Activated CD4-positive, alpha-beta memory T cell treated with anti-CD3 and anti-CD28 coated beads for 36 hours (primary cell): ENCODE measurements around the gene IRF2BPL. TPM values are rescaled to one million over a fixed set of nuclear protein-coding genes. Genes with fewer than 3 reads are reported as not detected.
"Not testable (repeated sequence)": the region's sequence is repeated elsewhere in the genome, so short reads cannot be mapped to it uniquely, and the experiment has no call there.

ENCODE experiments used
- CTCF ChIA-PET: fragments of 350-600 bp; sonication (Branson Sonifier 250); formaldehyde crosslinking; loops from one replicate; lab custom pipeline; 2021; ENCODE audit warnings: antibody characterized with exemption, inconsistent platforms; lab: Charles Lee
- POLR2A ChIA-PET: fragments of 350-600 bp; sonication (Branson Sonifier 250); formaldehyde crosslinking; loops from one replicate; lab custom pipeline; 2021; ENCODE audit warnings: antibody characterized with exemption; lab: Charles Lee
- DNase-seq: peaks from one replicate; pipeline ENCODE4 v3.0.0-alpha.2; 2020
- H3K27ac Mint-ChIP-seq: one replicate; pipeline ENCODE4 v1.8.0; 2021; ENCODE audit warnings: mixed read lengths
- H3K27me3 Mint-ChIP-seq: one replicate; pipeline ENCODE4 v1.8.0; 2021; ENCODE audit warnings: mixed read lengths
- H3K36me3 Mint-ChIP-seq: one replicate; pipeline ENCODE4 v1.8.0; 2021; ENCODE audit warnings: mixed read lengths
- H3K4me1 Mint-ChIP-seq: one replicate; pipeline ENCODE4 v1.8.0; 2021; ENCODE audit warnings: low read depth, mixed read lengths
- H3K4me3 Mint-ChIP-seq: one replicate; pipeline ENCODE4 v1.8.0; 2021; ENCODE audit warnings: mild to moderate bottlenecking, mixed read lengths
- H3K9me3 Mint-ChIP-seq: one replicate; pipeline ENCODE4 v1.8.0; 2021; ENCODE audit warnings: mixed read lengths
- intact Hi-C: fragments of 100-400 bp; cut with micrococcal nuclease; formaldehyde crosslinking; loops from one replicate; pipeline ENCODE4 v1.15.1; 2023
- total RNA-seq, 2 experiments: library from RNA; stranded (reverse); gene quantifications; one replicate each; pipeline ENCODE4 v1.2.3, GENCODE V29; 2021

Gene IRF2BPL
- total RNA-seq, 2 experiments from 2014 or later, result 38.5 to 41.1 TPM

- Mint-ChIP-seq H3K4me1 (peaks cover 44% of the 10 kb centered on the region), H3K27me3 (no peaks in the 10 kb centered on the region), H3K36me3 (peaks cover 23% of the 10 kb centered on the region), H3K27ac (peak overlapping the region; percentile 87), H3K9me3 (no peaks in the 10 kb centered on the region), H3K4me3 (peak overlapping the region; percentile 58)
- ChIA-PET CTCF (interaction anchor here (0.8 to 4.8 kb wide), 8 partner anchors 31 to 109 kb away, joined by 3 to 37 read pairs (median 9); no protein-coding TSS in a partner anchor), POLR2A (interaction anchor here (0.7 to 1.4 kb wide), 3 partner anchors 18 to 69 kb away, joined by 3 to 11 read pairs (median 3); no protein-coding TSS in a partner anchor)
- intact Hi-C loops, result loop anchor here (1.0 to 2.0 kb wide), 4 partner anchors 18 to 280 kb away; no protein-coding TSS in a partner anchor
- peak; percentile 67 for DNase-seq
These were observed 6.2 kb downstream of the IRF2BPL start for GRCh38 chr14:77022236-77022852.

DNA sequence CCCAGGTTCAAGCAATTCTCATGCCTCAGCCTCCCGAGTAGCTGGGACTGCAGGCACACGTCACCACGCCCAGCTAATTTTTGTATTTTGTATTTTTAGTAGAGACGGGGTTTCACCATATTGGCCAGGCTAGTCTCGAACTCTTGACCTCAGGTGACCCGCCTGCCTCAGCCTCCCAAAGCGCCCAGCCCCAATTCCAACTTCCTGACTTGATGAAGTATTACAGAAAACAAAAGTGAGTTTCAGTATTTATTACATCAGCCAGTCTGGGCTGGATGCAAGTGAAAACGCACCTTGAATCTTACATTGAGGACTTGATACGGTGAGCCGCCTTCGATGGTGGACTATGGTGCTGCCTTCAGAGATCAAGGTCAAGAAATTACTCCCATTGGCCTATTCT is 7.1 kb downstream of the IRF2BPL start:
- intact Hi-C loops, result not testable (repeated sequence)
- H3K4me1 Mint-ChIP-seq, result peaks cover 44% of the 10 kb centered on the region

DNA sequence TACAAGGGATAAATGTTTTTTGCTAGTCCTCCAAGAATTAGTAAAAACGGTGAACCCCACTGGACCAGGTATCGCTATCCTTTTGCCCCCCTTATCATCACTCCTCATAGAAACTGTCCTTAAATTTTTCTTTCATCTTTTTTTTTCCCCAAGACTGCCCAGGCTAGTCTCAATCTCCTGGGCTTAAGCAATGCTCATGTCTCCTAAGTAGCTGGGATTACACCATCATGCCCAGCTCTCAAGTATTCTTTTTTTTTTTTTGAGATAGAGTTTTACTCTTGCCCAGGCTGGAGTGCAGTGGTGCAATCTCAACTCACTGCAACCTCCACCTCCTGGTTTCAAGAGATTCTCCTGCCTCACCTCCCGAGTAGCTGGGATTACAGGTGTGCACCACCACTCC is 9.7 kb downstream of the IRF2BPL start:
- no peak overlapping the region for H3K4me3 Mint-ChIP-seq
- DNase-seq, result no peak
- H3K4me1 Mint-ChIP-seq, result peaks cover 26% of the 10 kb centered on the region
- no peaks in the 10 kb centered on the region for H3K9me3 Mint-ChIP-seq
- H3K36me3 Mint-ChIP-seq, result no peaks in the 10 kb centered on the region
- ChIA-PET CTCF (no interaction called here), POLR2A (interaction anchor here (0.7 kb wide), 1 partner anchor 17 kb away, joined by 4 read pairs; no protein-coding TSS in a partner anchor)
- H3K27me3 Mint-ChIP-seq, result no peaks in the 10 kb centered on the region
- no peak overlapping the region for H3K27ac Mint-ChIP-seq
- intact Hi-C loops, result no loop called here

More for the DNA sequence above, 7.1 kb downstream of the IRF2BPL start:
- H3K27me3 Mint-ChIP-seq, POLR2A ChIA-PET, H3K9me3 Mint-ChIP-seq, H3K4me3 Mint-ChIP-seq: not testable (repeated sequence)
- peak; percentile 41 for DNase-seq
- peaks cover 18% of the 10 kb centered on the region for H3K36me3 Mint-ChIP-seq
- CTCF ChIA-PET, result interaction anchor here (1.2 to 3.9 kb wide), 2 partner anchors 32 to 108 kb away, joined by 3 to 30 read pairs; no protein-coding TSS in a partner anchor
- peak overlapping the region; percentile 64 for H3K27ac Mint-ChIP-seq

DNA sequence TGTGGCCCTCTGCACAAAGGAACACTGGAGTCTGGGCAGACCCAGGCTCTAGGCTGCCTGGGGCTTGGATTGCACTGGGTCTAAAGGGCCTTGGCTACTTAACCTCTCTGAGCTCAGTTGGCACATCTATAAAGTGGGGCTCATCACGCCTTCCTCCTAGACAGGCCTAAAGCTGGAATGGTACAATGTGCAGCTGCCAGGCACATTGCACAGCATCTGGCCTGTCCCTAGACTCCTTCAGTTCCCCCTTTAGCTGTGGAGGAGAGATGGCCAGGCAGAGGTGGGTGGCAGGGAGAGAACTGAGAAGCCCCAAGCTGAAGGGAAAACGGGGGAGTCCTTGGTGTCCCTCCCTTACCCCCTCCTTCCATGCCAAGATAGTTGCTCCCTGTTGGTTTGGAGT is 10.8 kb downstream of the IRF2BPL start:
- POLR2A ChIA-PET, result no interaction called here
- Mint-ChIP-seq H3K36me3 (no peaks in the 10 kb centered on the region), H3K4me3 (no peak overlapping the region), H3K9me3 (no peaks in the 10 kb centered on the region), H3K27me3 (no peaks in the 10 kb centered on the region), H3K27ac (no peak overlapping the region), H3K4me1 (peaks cover 16% of the 10 kb centered on the region)
- intact Hi-C loops, result no loop called here
- DNase-seq, result no peak
- CTCF ChIA-PET, result interaction anchor here (0.8 to 1.4 kb wide), 4 partner anchors 35 to 132 kb away, joined by 3 to 4 read pairs (median 3); no protein-coding TSS in a partner anchor

DNA sequence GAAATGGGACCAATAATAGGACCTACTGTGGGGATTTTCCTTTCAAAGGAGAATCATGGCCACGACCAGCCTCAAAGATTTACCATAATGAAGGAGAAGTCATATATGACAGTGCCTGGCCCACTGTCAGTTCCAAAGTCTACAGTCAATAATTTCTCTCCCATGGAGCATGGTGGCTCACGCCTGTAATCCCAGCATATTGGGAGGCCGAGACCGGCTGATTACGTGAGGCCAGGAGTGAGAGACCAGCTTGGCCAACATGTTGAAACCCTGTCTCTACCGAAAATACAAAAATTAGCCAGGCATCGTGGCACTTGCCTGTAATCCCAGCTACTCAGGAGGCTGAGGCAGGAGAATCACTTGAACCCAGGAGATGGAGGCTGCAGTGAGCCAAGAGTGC is 13.8 kb downstream of the IRF2BPL start:
- H3K9me3 Mint-ChIP-seq, result no peaks in the 10 kb centered on the region
- peaks cover 13% of the 10 kb centered on the region for H3K4me1 Mint-ChIP-seq
- CTCF ChIA-PET, result no interaction called here
- no peak overlapping the region for H3K27ac Mint-ChIP-seq
- intact Hi-C loops, result no loop called here
- H3K4me3 Mint-ChIP-seq, result no peak overlapping the region
- DNase-seq, result no peak
- POLR2A ChIA-PET, result no interaction called here
- H3K36me3 Mint-ChIP-seq, result no peaks in the 10 kb centered on the region
- H3K27me3 Mint-ChIP-seq, result no peaks in the 10 kb centered on the region

DNA sequence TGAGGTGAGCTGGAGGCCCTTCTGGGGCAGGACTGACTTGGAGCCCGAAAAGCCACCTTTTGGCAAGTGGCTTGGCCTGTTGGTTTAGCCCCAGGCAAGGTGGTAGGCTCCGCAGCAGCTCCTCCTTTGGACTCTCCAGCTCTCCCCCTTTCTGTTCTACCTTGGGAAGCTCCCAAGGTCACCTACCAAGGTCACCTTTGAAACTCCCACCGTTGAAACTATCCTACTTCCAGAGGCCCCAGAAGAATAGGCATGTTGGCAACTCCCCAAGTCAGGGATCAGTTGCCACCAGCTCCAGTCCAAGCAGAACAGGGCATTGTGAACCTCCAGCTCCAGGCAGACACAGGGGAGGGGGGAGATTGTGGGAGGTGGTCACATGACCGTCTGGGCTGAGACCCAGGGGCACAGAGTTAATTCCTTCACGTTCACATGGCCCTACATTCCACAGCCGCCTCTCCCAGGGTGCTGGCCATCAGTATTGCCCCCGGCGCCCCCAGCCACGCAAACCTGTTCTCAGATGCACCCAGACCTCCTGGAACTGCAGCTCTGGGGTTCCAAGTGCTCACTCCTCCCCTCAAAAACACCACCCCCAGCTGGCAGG is 14.4 kb downstream of the IRF2BPL start:
- ChIA-PET POLR2A (no interaction called here), CTCF (interaction anchor here (2.2 kb wide), 1 partner anchor 101 kb away, joined by 8 read pairs; no protein-coding TSS in a partner anchor)
- no peaks in the 10 kb centered on the region for H3K9me3 Mint-ChIP-seq
- no peaks in the 10 kb centered on the region for H3K36me3 Mint-ChIP-seq
- intact Hi-C loops, result no loop called here
- no peak overlapping the region for H3K27ac Mint-ChIP-seq
- H3K27me3 Mint-ChIP-seq, result no peaks in the 10 kb centered on the region
- no peak overlapping the region for H3K4me3 Mint-ChIP-seq
- H3K4me1 Mint-ChIP-seq, result peaks cover 13% of the 10 kb centered on the region
- no peak for DNase-seq

DNA sequence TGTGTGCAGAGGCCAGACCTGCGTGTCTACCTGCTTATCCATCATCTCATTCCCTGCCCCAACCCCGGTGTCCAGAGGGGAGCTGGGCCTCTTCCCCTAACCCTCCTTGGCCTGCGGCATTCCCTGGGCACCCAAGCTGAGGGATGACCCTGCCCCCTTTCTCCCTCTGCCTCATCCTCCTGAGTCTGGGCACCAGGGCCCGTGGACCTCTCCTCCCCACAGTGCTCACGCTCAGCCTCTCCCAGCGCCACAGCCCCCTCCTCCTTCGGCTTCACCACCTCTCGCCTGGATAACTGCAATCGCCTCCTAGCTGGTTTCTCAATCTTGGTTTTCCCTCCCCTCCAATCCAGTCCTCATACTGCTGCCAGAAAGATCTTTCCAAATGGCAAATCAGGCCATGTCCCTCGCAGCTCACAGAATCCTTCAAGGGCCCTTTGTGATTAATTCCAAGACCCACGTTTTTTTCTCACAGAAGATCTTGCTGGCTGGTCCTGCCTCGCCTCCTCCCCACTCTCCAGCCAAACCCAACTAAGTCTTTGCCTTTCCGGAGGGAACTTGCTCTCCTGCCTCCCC is 16.2 kb downstream of the IRF2BPL start:
- DNase-seq, result no peak
- intact Hi-C loops, result no loop called here
- ChIA-PET CTCF (interaction anchor here (1.0 to 2.2 kb wide), 3 partner anchors 58 to 136 kb away, joined by 3 to 8 read pairs (median 6); no protein-coding TSS in a partner anchor), POLR2A (no interaction called here)
- Mint-ChIP-seq H3K27me3 (no peaks in the 10 kb centered on the region), H3K36me3 (no peaks in the 10 kb centered on the region), H3K9me3 (no peaks in the 10 kb centered on the region), H3K4me1 (peaks cover 13% of the 10 kb centered on the region), H3K27ac (no peak overlapping the region), H3K4me3 (no peak overlapping the region)

DNA sequence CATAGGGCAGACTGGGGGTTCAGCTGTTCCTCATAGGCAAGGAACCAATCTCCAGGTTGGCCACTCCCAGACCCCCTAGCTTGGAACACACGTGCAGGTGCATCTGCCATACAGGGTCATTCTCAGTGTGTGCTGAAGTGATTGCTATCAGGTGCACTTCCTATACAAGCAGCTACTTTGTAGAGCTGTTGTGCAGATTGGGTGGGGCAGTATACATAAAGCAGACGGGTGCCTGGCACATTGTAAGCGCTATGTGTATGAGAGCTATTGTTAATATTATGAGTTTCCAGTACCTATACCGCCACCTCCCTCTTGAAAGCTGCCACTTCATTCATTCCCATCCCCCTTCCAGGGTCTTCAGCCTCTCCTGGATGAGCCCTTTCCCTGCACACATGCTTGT is 17.3 kb downstream of the IRF2BPL start:
- ChIA-PET POLR2A (interaction anchor here (0.8 kb wide), 1 partner anchor 14 kb away, joined by 4 read pairs; no protein-coding TSS in a partner anchor), CTCF (interaction anchor here (1.2 to 1.4 kb wide), 3 partner anchors 42 to 98 kb away, joined by 4 to 8 read pairs (median 6); no protein-coding TSS in a partner anchor)
- no peak overlapping the region for H3K4me3 Mint-ChIP-seq
- intact Hi-C loops, result no loop called here
- no peaks in the 10 kb centered on the region for H3K27me3 Mint-ChIP-seq
- H3K36me3 Mint-ChIP-seq, result no peaks in the 10 kb centered on the region
- no peak overlapping the region for H3K27ac Mint-ChIP-seq
- H3K9me3 Mint-ChIP-seq, result no peaks in the 10 kb centered on the region
- H3K4me1 Mint-ChIP-seq, result peaks cover 13% of the 10 kb centered on the region
- no peak for DNase-seq

- Mint-ChIP-seq H3K4me1 (peaks cover 17% of the 10 kb centered on the region), H3K36me3 (no peaks in the 10 kb centered on the region), H3K9me3 (no peaks in the 10 kb centered on the region), H3K4me3 (no peak overlapping the region), H3K27ac (no peak overlapping the region), H3K27me3 (no peaks in the 10 kb centered on the region)
- intact Hi-C loops, result no loop called here
- no peak for DNase-seq
- ChIA-PET POLR2A (no interaction called here), CTCF (no interaction called here)
These were observed 19.5 kb downstream of the IRF2BPL start for GRCh38 chr14:77009014-77009413.

DNA sequence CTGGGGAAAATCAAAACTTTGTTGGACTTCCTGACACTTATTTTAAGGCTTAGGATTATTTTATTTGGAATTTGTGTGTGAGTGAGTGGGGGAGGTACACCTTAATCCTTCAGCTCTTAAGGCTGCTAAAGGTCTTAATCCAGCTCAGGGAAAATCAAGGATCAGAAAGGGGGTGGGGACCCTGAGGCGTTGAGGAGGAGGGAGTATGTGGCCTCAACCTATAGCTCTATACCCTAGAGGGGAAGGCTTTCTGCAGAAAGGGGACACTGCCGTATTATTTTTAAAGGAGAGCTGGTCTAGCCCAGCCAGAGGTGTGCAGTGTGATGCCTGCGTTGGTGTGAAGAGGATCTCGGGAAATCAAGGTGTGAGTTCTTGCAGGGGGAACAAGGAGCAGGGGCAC is 20.0 kb downstream of the IRF2BPL start:
- Mint-ChIP-seq H3K27me3 (no peaks in the 10 kb centered on the region), H3K9me3 (no peaks in the 10 kb centered on the region), H3K4me3 (no peak overlapping the region), H3K27ac (no peak overlapping the region), H3K4me1 (peaks cover 17% of the 10 kb centered on the region), H3K36me3 (no peaks in the 10 kb centered on the region)
- ChIA-PET CTCF (interaction anchor here (0.5 to 1.0 kb wide), 2 partner anchors 132 to 134 kb away, joined by 3 read pairs; no protein-coding TSS in a partner anchor), POLR2A (no interaction called here)
- DNase-seq, result no peak
- intact Hi-C loops, result no loop called here

- no peaks in the 10 kb centered on the region for H3K27me3 Mint-ChIP-seq
- no peak overlapping the region for H3K27ac Mint-ChIP-seq
- no peak for DNase-seq
- intact Hi-C loops, result no loop called here
- H3K36me3 Mint-ChIP-seq, result no peaks in the 10 kb centered on the region
- no peak overlapping the region for H3K4me3 Mint-ChIP-seq
- peaks cover 17% of the 10 kb centered on the region for H3K4me1 Mint-ChIP-seq
- H3K9me3 Mint-ChIP-seq, result no peaks in the 10 kb centered on the region
- POLR2A ChIA-PET, result no interaction called here
- CTCF ChIA-PET, result interaction anchor here (0.5 to 1.0 kb wide), 2 partner anchors 131 to 133 kb away, joined by 3 read pairs; no protein-coding TSS in a partner anchor
These were observed 20.5 kb downstream of the IRF2BPL start for GRCh38 chr14:77007975-77008421.
